PFSK-1 (cell line): ENCODE measurements around the gene SELENOF.

Experiments used
- FOXP2 ChIP-seq: optimal IDR thresholded peaks from 2 replicates; pipeline ENCODE3; 2011; ENCODE audit warnings: borderline replicate concordance, control low read depth, inconsistent platforms; ENCODE audit not compliant: insufficient read depth; ENCODE audit errors: extremely low read length, extremely low read depth
- POLR2AphosphoS5 ChIP-seq: IDR thresholded peaks from 2 replicates; pipeline ENCODE4 v1.6.1; 2012; ENCODE audit warnings: low read depth, mild to moderate bottlenecking, control low read depth, low read length, moderate library complexity
- REST ChIP-seq, 2 experiments: IDR thresholded peaks; 2 replicates each; pipeline versions ENCODE4 v1.6.1 to v1.8.0; 2011 to 2012; ENCODE audit warnings: low read depth in 2 of 2, low read length in 2 of 2, control low read depth in 1 of 2, inconsistent platforms in 1 of 2, mild to moderate bottlenecking in 1 of 2, moderate library complexity in 1 of 2; ENCODE audit not compliant: insufficient read depth in 1 of 2
- SIN3A ChIP-seq: IDR thresholded peaks from 2 replicates; pipeline ENCODE4 v1.6.1; 2012; ENCODE audit warnings: mild to moderate bottlenecking, low read length, moderate library complexity, borderline replicate concordance; ENCODE audit not compliant: insufficient read depth
- TAF1 ChIP-seq: IDR thresholded peaks from 2 replicates; pipeline ENCODE4 v1.6.1; 2012; ENCODE audit warnings: low read length, control low read depth, borderline replicate concordance; ENCODE audit not compliant: insufficient read depth

SELENOF gene

GRCh38 chr1:86858524-86859261 is 55.2 kb downstream of the SELENOF start:
- TF ChIP-seq POLR2AphosphoS5 (no peak), SIN3A (no peak), TAF1 (no peak), REST (IDR thresholded peaks at IDR 0.05; ENCODE audit: insufficient read depth in 1 of 2, low read depth in 2 of 2, low read length in 2 of 2) (no peak), FOXP2 (no peak)

GRCh38 chr1:86856196-86856595 is 57.7 kb downstream of the SELENOF start:
- no peak for TF ChIP-seq POLR2AphosphoS5
- TF ChIP-seq SIN3A, result no peak
- no peak for TF ChIP-seq FOXP2
- TF ChIP-seq REST (IDR thresholded peaks at IDR 0.05; ENCODE audit: insufficient read depth in 1 of 2, low read depth in 2 of 2, low read length in 2 of 2), result no peak
- no peak for TF ChIP-seq TAF1

- 0 out of 2 replicates have a peak, but pooled peaks have one; percentile 30 for TF ChIP-seq SIN3A
- TF ChIP-seq POLR2AphosphoS5, result no peak
Observed at GRCh38 chr1:86854352-86854751, 59.6 kb downstream of the SELENOF start.

- TF ChIP-seq TAF1 (no peak), REST (IDR thresholded peaks at IDR 0.05; ENCODE audit: insufficient read depth in 1 of 2, low read depth in 2 of 2, low read length in 2 of 2) (no peak), SIN3A (no peak), FOXP2 (no peak), POLR2AphosphoS5 (no peak)
Observed at GRCh38 chr1:86852782-86853408, 61.0 kb downstream of the SELENOF start.

GRCh38 chr1:86852289-86852688 is 61.6 kb downstream of the SELENOF start:
- TF ChIP-seq REST (IDR thresholded peaks at IDR 0.05; ENCODE audit: insufficient read depth in 1 of 2, low read depth in 2 of 2, low read length in 2 of 2), result no peak
- no peak for TF ChIP-seq TAF1
- TF ChIP-seq POLR2AphosphoS5, result no peak
- no peak for TF ChIP-seq FOXP2
- no peak for TF ChIP-seq SIN3A
